GM21526 (cell line): ENCODE measurements around the gene SDSL.

ENCODE experiments used
- ATAC-seq: cut with Tn5 transposase; IDR thresholded peaks from one replicate; pipeline ENCODE4 v1.9.1; 2021; ENCODE audit warnings: moderate library complexity; ENCODE audit not compliant: unreplicated experiment, low FRiP score

The SDSL gene

GRCh38 chr12:113477171-113477841 lies 55.1 kb downstream of the SDSL start:
- ATAC-seq, result no peak

- no peak for ATAC-seq
Measured at GRCh38 chr12:113477842-113478215, 55.6 kb downstream of the SDSL start.

- no peak for ATAC-seq
Measured at GRCh38 chr12:113478351-113479011, 56.3 kb downstream of the SDSL start.

- no peak for ATAC-seq
Measured at GRCh38 chr12:113479216-113479589, 57.0 kb downstream of the SDSL start.

GRCh38 chr12:113479590-113480335 lies 57.6 kb downstream of the SDSL start:
- no peak for ATAC-seq

GRCh38 chr12:113480336-113480971 lies 58.3 kb downstream of the SDSL start:
- ATAC-seq, result no peak

- ATAC-seq, result no peak
Measured at GRCh38 chr12:113482334-113482733, 60.2 kb downstream of the SDSL start.

GRCh38 chr12:113485330-113485729 lies 63.1 kb downstream of the SDSL start:
- ATAC-seq, result no peak

- ATAC-seq, result no peak
Measured at GRCh38 chr12:113486722-113487121, 64.5 kb downstream of the SDSL start.
